Motor neuron (in vitro differentiated cells): Measurements from ENCODE around the gene BASP1. TPM values are rescaled to one million over a fixed set of nuclear protein-coding genes. Genes with fewer than 3 reads are reported as not detected.
"Not testable (repeated sequence)": the region's sequence is repeated elsewhere in the genome, so short reads cannot be mapped to it uniquely, and the experiment has no call there.

Experiments used
- ATAC-seq, 8 experiments: fragments of 200-7000 bp; cut with Tn5 transposase; replicated peaks in 6 of 8; 2 replicates each; pipeline ENCODE4 v1.8.0; 2021; ENCODE audit warnings: mild to moderate bottlenecking in 8 of 8, moderate library complexity in 8 of 8
- H3K27ac ChIP-seq, 2 donors: fragments of 250-450 bp; sonication (Bioruptor Pico); 2 replicates each; pipeline ENCODE4 v1.9.0; 2021; ENCODE audit warnings: antibody characterized with exemption in 2 of 2, mild to moderate bottlenecking in 2 of 2, moderate library complexity in 1 of 2
- H3K4me1 ChIP-seq, 2 donors: fragments of 250-450 bp; sonication (Bioruptor Pico); replicated peaks in 1 of 2; 2 replicates each; pipeline ENCODE4 v1.6.1; 2021; ENCODE audit warnings: antibody characterized with exemption in 2 of 2, mild to moderate bottlenecking in 2 of 2, moderate library complexity in 1 of 2
- H3K4me3 ChIP-seq, 5 donors: fragments of 250-450 bp; sonication (Bioruptor Pico); 2 replicates each; pipeline ENCODE4 v1.9.0; 2021; ENCODE audit warnings: antibody characterized with exemption in 5 of 5, mild to moderate bottlenecking in 5 of 5, moderate library complexity in 4 of 5
- WGBS, 10 experiments: fragments of 450-650 bp; shearing (Covaris generic); methylation state at CpG; one replicate each; pipeline ENCODE4 v1.0.0; 2022; 5-methylcytosine and 5-hydroxymethylcytosine counted together
- in situ Hi-C, 9 experiments: fragments of 400-800 bp; cut with MboI; loops; one replicate each; pipeline ENCODE4 v1.15.0; 2021; ENCODE audit warnings: low sequenced_read_pairs in 9 of 9, low pct_unique_long_range_greater_than_20kb in 2 of 9; ENCODE audit not compliant: unreplicated experiment in 9 of 9
- total RNA-seq, 8 experiments: library from RNA; unstranded; fragments of 300-600 nt; gene quantifications; 2 replicates each; pipeline versions ENCODE4 v1.2.3 to v1.2.4, GENCODE V29; 2022

BASP1 gene
- total RNA-seq, 8 experiments from 2014 or later, result 0.49 to 308 (median 249) TPM

GRCh38 chr5:17289681-17290539, 72.5 kb downstream of the BASP1 start:
- Histone ChIP-seq H3K4me1 (no peaks in the 10 kb centered on the region), H3K4me3 (no peak overlapping the region), H3K27ac (no peak overlapping the region)
- 50 to 95% (median 74%) methylated on average over 2 to 13 of the region's 16 CpGs for WGBS, 10 experiments
- in situ Hi-C loops, result no loop called here
- ATAC-seq, result no peak

- 39 to 100% (median 77%) methylated on average over 1 to 7 of the region's 9 CpGs for WGBS, 10 experiments
- ATAC-seq, result no peak
- no peak overlapping the region for H3K4me3 ChIP-seq
- in situ Hi-C loops, result no loop called here
- no peak overlapping the region for H3K27ac ChIP-seq
- no peaks in the 10 kb centered on the region for H3K4me1 ChIP-seq
Measured at GRCh38 chr5:17290540-17290974, 73.1 kb downstream of the BASP1 start.

- Histone ChIP-seq H3K4me1 (no peaks in the 10 kb centered on the region), H3K4me3 (no peak overlapping the region), H3K27ac (no peak overlapping the region)
- WGBS, 10 experiments, result 20 to 97% (median 79%) methylated on average over 1 to 6 of the region's 12 CpGs; no CpG with 5 or more reads in 1 of the 10 experiments
- ATAC-seq, result no peak
- in situ Hi-C loops, result no loop called here
Measured at GRCh38 chr5:17292434-17293015, 75.1 kb downstream of the BASP1 start.

- Histone ChIP-seq H3K27ac (no peak overlapping the region), H3K4me1 (no peaks in the 10 kb centered on the region), H3K4me3 (no peak overlapping the region)
- in situ Hi-C loops, result no loop called here
- ATAC-seq, result no peak
- 55 to 100% (median 86%) methylated on average over 1 to 6 of the region's 8 CpGs; no CpG with 5 or more reads in 1 of the 10 experiments for WGBS, 10 experiments
Measured at GRCh38 chr5:17294639-17295311, 77.3 kb downstream of the BASP1 start.

GRCh38 chr5:17295671-17296070, 78.2 kb downstream of the BASP1 start:
- peaks cover 0 to 6% of the 10 kb centered on the region in 2 donors for H3K4me1 ChIP-seq
- H3K27ac ChIP-seq, result no peak overlapping the region
- ATAC-seq, result no peak
- in situ Hi-C loops, result no loop called here
- H3K4me3 ChIP-seq, result no peak overlapping the region
- 13 to 100% (median 60%) methylated on average over 1 to 3 of the region's 3 CpGs; no CpG with 5 or more reads in 2 of the 10 experiments for WGBS, 10 experiments

- peak in 2 of 8 experiments; percentile 15 to 18 for ATAC-seq
- Histone ChIP-seq H3K4me1 (peaks cover 7 to 11% of the 10 kb centered on the region in 2 donors), H3K4me3 (no peak overlapping the region), H3K27ac (no peak overlapping the region)
- in situ Hi-C loops, result no loop called here
- WGBS, 10 experiments, result 40 to 100% (median 100%) methylated on average over 2 to 3 of the region's 3 CpGs; no CpG with 5 or more reads in 3 of the 10 experiments
Measured at GRCh38 chr5:17302106-17302505, 84.7 kb downstream of the BASP1 start.

GRCh38 chr5:17302604-17303003, 85.2 kb downstream of the BASP1 start:
- WGBS, 10 experiments, result 26 to 93% (median 48%) methylated on average over 1 to 4 of the region's 4 CpGs; no CpG with 5 or more reads in 2 of the 10 experiments
- Histone ChIP-seq H3K4me1 (peaks cover 7 to 11% of the 10 kb centered on the region in 2 donors), H3K27ac (no peak overlapping the region), H3K4me3 (no peak overlapping the region)
- ATAC-seq, result peak in 4 of 8 experiments; percentile 18 to 81 (median 70)
- in situ Hi-C loops, result no loop called here

- ATAC-seq, result peak in 4 of 8 experiments; percentile 62 to 78 (median 67)
Measured at GRCh38 chr5:17304282-17304681, 86.9 kb downstream of the BASP1 start.

GRCh38 chr5:17305017-17305416, 87.6 kb downstream of the BASP1 start:
- ATAC-seq, result no peak
- in situ Hi-C loops, result no loop called here

More at GRCh38 chr5:17304282-17304681, 86.9 kb downstream of the BASP1 start:
- Histone ChIP-seq H3K4me1 (peaks cover 7 to 11% of the 10 kb centered on the region in 2 donors), H3K27ac (no peak overlapping the region), H3K4me3 (no peak overlapping the region)
- WGBS, 10 experiments, result 8 to 100% (median 55%) methylated on average over 1 to 4 of the region's 4 CpGs; no CpG with 5 or more reads in 4 of the 10 experiments
- in situ Hi-C loops, result no loop called here

GRCh38 chr5:17305964-17306725, 88.7 kb downstream of the BASP1 start:
- Histone ChIP-seq H3K27ac (no peak overlapping the region), H3K4me1 (peaks cover 4 to 7% of the 10 kb centered on the region in 2 donors), H3K4me3 (no peak overlapping the region)
- 25 to 100% (median 81%) methylated on average over 2 to 12 of the region's 14 CpGs; no CpG with 5 or more reads in 2 of the 10 experiments for WGBS, 10 experiments
- in situ Hi-C loops, result no loop called here
- peak in 3 of 8 experiments; percentile 41 to 94 (median 45) for ATAC-seq

More at GRCh38 chr5:17305017-17305416, 87.6 kb downstream of the BASP1 start:
- WGBS, 10 experiments, result 34 to 97% (median 76%) methylated on average over 1 to 5 of the region's 5 CpGs
- H3K4me1 ChIP-seq, result peaks cover 7 to 9% of the 10 kb centered on the region in 2 donors
- no peak overlapping the region for H3K4me3 ChIP-seq
- H3K27ac ChIP-seq, result no peak overlapping the region

- no peak for ATAC-seq
- Histone ChIP-seq H3K27ac (no peak overlapping the region), H3K4me3 (no peak overlapping the region), H3K4me1 (peaks cover 4 to 7% of the 10 kb centered on the region in 2 donors)
- in situ Hi-C loops, result no loop called here
- 68 to 100% (median 89%) methylated on average over 2 to 11 of the region's 14 CpGs; no CpG with 5 or more reads in 2 of the 10 experiments for WGBS, 10 experiments
Measured at GRCh38 chr5:17306726-17307091, 89.3 kb downstream of the BASP1 start.

GRCh38 chr5:17307440-17307839, 90.0 kb downstream of the BASP1 start:
- H3K4me1 ChIP-seq, in situ Hi-C loops, H3K27ac ChIP-seq, H3K4me3 ChIP-seq, ATAC-seq: not testable (repeated sequence)
- WGBS, 10 experiments, result 0 to 100% (median 90%) methylated on average over 1 to 4 of the region's 4 CpGs
